Stimulated activated CD8-positive, alpha-beta memory T cell treated with anti-CD3 and anti-CD28 coated beads, Interleukin-7, amount 100 ng/mL, for 24 hours (primary cell): Measurements from ENCODE around the gene S100A14.
"Not testable (repeated sequence)": the region's sequence is repeated elsewhere in the genome, so short reads cannot be mapped to it uniquely, and the experiment has no call there.

Experiments
- DNase-seq: peaks from one replicate; pipeline ENCODE4 v3.0.0-alpha.2; 2020; ENCODE audit warnings: low read depth

Gene S100A14

GRCh38 chr1:153614906-153615305 is 1.2 kb downstream of the S100A14 start:
- no peak for DNase-seq

- DNase-seq, result no peak
Observed at GRCh38 chr1:153614189-153614900, 1.8 kb downstream of the S100A14 start.

- no peak for DNase-seq
Observed at GRCh38 chr1:153613406-153613805, 2.7 kb downstream of the S100A14 start.

- DNase-seq, result no peak
Observed at GRCh38 chr1:153612755-153613331, 3.3 kb downstream of the S100A14 start, which contains the start of gene S100A16. S100A16 (minus strand) TSS chr1:153613137; CDS start chr1:153608151, 4,986 bp downstream.

DNA sequence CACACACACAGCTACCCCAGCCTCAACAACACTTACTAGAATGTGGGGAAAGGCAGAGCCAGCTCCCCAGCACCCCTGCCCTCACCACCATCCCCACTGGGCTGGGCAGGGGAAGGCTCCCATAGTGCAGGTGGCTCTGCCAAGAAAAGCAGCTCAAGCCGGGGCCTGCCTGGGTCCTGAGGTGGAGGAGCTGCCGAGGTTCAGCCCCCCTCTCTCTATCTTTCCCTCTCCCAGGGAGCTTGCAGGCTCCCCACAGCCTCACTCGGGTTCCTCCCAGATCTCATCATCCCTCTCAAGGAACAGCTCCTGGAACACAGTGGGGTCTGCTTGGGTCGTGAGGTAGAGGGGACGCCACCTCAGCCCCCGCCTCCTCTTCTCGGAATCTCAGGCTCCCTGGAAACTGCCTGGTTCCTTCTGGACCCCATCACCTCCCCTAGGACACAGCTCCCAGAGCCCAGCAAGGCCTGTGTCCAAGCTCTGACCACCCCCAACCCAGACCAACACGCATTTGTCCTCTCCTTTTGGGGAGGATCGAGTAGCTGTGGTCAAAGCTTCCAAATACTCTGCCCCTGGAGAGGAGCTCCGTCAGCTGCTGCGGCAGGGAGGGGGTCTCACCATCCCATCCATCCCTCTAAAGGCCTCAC is 3.9 kb downstream of the S100A14 start:
- DNase-seq, result no peak

DNA sequence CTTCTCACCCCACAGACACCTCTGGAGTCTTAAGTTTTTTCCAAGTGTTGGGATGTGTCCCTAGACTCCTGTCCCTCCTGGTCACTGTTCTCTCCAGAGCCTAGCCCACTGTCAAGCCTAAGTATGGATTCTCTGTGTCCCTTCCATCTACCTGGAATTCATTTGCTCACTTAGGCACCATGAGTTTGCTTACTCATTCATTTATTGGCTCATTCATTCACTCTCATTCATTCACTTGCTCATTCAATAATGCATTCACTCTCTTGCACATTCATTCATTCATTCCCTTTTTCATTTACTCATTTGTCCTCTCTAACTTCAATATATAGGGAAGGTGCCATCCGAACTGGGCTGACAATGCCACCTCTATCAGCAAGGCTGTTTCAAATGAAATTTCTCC is 4.8 kb downstream of the S100A14 start:
- DNase-seq, result no peak

DNA sequence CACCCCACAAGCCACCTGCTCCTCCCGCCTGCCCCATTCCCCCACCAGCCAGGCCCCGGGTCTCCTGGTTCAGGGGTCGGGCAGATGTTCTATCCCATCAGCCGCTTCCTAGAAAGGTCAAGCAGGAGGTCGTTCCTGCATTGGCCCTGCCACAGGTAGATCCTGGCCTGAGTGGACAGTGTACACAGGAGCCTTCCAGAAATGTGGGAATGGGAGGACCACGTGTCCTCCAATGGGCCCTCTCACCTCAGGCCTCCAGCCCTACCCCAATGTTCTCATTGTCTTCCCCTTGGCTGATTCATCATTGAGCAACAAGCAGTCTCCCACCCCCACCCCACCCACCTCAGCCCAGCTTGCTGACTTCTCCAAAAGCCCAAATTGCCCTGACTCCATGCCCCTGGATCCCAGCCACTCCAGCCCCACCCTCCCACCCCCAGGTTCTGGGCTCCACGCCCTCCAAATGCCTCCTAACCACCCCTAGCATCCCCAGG is 5.3 kb downstream of the S100A14 start:
- no peak for DNase-seq

DNA sequence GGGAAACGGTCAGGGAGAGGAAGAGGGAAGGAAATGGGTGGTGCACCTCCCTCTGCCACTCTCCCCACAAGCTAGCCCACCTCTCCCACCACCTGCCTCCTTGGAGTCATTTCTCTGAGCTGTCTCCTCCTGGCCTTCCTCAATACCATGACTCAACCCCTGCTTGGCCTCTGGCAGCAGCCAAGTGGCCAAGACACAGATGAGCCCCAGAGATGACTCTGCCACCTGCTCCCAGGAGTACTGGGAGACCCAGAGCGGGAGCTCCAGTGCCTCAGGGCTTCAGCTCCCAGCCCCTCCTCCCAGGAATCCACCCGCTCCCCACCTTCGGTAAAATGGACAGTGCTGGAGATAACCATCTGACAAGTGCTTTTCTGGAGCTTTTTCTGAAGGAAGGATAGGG is 5.8 kb downstream of the S100A14 start:
- DNase-seq, result no peak

GRCh38 chr1:153609585-153609907 is 6.6 kb downstream of the S100A14 start:
- no peak for DNase-seq

GRCh38 chr1:153608742-153609584 is 7.2 kb downstream of the S100A14 start:
- DNase-seq, result no peak

DNA sequence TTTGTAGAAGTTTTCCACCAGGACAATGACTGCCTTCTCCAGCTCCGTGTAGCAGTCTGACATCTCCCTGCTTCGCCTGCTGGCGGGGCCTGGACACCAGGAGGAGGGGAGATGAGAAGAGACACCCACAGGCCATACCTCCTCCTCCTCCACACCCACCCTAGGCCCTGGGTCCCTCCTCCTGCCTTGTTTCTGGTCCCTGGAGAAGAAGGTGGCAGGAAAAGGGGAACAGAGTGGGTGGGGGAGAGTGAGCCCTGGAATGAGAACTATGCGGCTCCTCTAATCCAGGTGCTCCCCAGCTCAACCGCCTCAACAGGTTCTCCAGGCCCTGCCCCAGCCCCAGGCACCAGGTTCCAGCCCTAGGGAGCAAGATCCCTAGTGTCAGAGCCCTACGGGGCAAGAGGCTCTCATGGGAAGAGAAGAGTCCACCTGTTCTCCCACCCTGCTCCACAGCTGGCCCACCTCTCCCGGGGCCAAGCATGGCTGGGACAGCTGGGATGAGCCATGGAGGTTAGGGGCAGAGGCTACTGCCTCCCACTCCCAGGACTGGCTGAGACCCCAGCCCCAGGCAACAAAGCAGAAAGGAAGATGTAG is 7.9 kb downstream of the S100A14 start:
- no peak for DNase-seq

- no peak for DNase-seq
Observed at GRCh38 chr1:153607381-153607780, 8.7 kb downstream of the S100A14 start.

GRCh38 chr1:153606194-153606593 is 9.9 kb downstream of the S100A14 start:
- no peak for DNase-seq

DNA sequence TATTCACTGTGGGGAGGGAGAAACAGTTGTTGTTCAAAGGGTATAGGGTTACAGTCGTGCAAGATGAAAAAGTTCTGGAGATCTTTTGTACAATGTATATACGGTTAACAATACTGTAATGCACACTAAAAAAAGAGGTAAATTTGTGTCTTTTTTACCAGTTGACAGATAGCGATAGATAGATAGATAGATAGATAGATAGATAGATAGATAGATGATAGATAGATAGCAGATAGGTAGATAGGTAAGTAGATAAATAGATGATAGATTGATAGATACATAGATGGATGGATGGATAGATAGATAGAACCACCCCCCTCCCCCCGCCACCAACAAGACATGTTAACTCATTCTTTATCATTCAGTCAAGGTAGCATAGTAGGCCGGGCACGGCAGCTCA is 13.4 kb downstream of the S100A14 start:
- DNase-seq, result no peak

DNA sequence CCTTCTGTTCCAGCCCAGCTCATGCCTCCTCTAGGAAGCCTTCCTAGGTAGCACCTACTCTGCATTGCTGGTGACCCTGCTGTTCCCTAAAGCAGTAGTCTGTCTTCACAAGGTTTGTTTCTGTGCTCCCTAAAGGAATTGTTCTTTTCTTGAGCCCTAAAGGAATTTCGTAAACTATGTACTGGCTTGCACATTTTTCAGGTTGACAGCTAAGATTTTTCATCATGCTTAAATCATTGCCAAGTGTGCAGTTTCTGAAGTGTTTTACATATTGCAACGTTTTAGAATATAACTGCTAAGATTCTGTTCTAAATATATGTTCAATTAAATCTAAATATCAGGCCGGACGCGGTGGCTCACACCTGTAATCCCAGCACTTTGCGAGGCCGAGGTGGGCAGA is 16.3 kb downstream of the S100A14 start:
- DNase-seq, result no peak

DNA sequence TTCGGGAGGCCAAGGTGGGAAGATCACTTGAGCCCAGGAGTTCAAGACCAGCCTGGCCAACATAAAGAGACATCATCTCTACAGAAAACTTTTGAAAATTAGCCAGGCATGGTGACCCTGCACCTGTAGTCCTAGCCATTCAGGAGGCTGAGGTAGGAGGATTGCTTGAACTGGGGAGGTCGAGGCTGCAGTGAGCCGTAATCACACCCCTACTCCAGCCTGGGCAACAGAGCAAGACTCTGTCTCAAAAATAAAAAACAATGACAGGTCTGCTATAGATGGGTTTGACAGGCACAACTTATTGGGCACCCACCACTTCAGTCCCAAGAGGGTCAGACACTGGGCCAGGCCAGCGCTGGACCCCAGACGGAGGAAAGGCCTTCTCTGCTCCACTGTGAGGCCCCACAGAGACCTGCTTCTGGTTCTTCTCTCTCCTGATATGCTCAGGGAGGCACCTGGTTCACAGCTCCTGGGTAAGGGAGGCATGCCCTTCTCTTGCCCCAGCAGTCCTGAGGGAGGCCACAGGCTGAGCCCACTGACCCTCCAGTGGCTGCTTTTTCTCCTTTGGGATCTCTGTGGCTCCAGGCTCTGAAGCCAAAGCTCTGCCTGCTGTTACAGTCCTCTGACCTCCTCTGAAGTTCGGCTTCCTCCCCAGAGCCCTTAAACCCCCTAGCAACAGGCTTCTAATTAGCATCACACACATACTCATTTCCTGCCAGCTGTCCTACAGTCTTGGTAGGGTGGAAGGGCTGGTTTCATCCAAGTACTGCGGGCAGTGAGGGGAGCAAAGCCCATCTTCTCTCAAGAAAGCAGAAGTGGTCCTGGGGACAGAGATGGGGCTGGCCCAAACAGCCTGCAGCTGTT is 17.6 kb downstream of the S100A14 start:
- DNase-seq, result no peak

DNA sequence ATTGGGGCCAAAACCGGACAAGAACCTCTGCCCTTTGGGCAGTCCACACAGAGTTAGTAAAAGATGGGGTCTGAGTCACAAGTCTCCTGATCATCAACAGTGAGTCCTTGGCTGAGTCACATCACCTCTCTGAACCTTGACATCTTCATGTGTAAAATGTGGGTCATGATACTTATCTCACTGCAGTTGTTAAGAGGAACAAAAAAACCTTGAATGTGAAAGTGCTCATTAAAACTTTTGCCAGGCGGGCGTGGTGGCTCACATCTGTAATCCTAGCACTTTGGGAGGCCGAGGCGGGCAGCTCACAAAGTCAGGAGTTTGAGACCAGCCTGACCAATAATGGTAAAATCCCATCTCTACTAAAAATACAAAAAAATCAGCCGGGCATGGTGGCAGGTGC is 18.9 kb downstream of the S100A14 start:
- no peak for DNase-seq

GRCh38 chr1:153592748-153593147 is 23.4 kb downstream of the S100A14 start:
- no peak for DNase-seq

- DNase-seq, result no peak
Observed at GRCh38 chr1:153588482-153588881, 27.6 kb downstream of the S100A14 start.

- not testable (repeated sequence) for DNase-seq
Observed at GRCh38 chr1:153588033-153588432, 28.1 kb downstream of the S100A14 start.

- DNase-seq, result no peak
Observed at GRCh38 chr1:153587314-153587713, 28.8 kb downstream of the S100A14 start.
